Left hindlimb (tissue), 1 donor: ENCODE results near the gene SRSF7.

Experiments
- DNase-seq: peaks from one replicate; pipeline ENCODE4 v3.0.0-alpha.2; 2018

The SRSF7 gene

GRCh38 chr2:38700113-38700785 lies 50.9 kb downstream of the SRSF7 start:
- no peak for DNase-seq

GRCh38 chr2:38698467-38699003 lies 52.6 kb downstream of the SRSF7 start:
- DNase-seq = no peak

- DNase-seq = no peak
These were observed 53.9 kb downstream of the SRSF7 start for GRCh38 chr2:38697116-38697840.
